Loucy (cell line): ENCODE measurements around the gene ASPSCR1.
A peak's percentile ranks its signal among the peaks of the same experiment; 100 is the strongest.
"Not testable (repeated sequence)": the region's sequence is repeated elsewhere in the genome, so short reads cannot be mapped to it uniquely, and the experiment has no call there.

Experiments
- H2AFZ ChIP-seq: fragments of 200-600 bp; sonication (generic); 2 replicates; pipeline ENCODE4 v1.6.0; 2016; ENCODE audit warnings: antibody characterized with exemption, mild to moderate bottlenecking, low read length, moderate library complexity
- H3F3A ChIP-seq: fragments of 200-600 bp; 2 replicates; pipeline ENCODE4 v1.6.0; 2016; ENCODE audit warnings: antibody characterized with exemption, low read depth, mild to moderate bottlenecking
- H3K27me3 ChIP-seq: fragments of 200-600 bp; sonication (generic); 2 replicates; pipeline ENCODE4 v1.6.1; 2014; ENCODE audit warnings: low read length, mild to moderate bottlenecking; ENCODE audit not compliant: insufficient read depth, poor library complexity, severe bottlenecking
- H3K36me3 ChIP-seq: fragments of 200-600 bp; sonication (generic); 2 replicates; pipeline ENCODE4 v1.6.1; 2016; ENCODE audit warnings: low read length; ENCODE audit not compliant: insufficient read depth
- H3K4me1 ChIP-seq: fragments of 200-600 bp; sonication (generic); 2 replicates; pipeline ENCODE4 v1.5.1; 2014; ENCODE audit warnings: low read length, mild to moderate bottlenecking; ENCODE audit not compliant: insufficient read depth, poor library complexity, severe bottlenecking
- H3K4me2 ChIP-seq: fragments of 200-600 bp; sonication (generic); 2 replicates; pipeline ENCODE4 v1.6.0; 2014; ENCODE audit warnings: antibody characterized with exemption, low read length, low read depth, mild to moderate bottlenecking; ENCODE audit not compliant: poor library complexity, severe bottlenecking
- H3K4me3 ChIP-seq: fragments of 200-600 bp; sonication (generic); 2 replicates; pipeline ENCODE4 v1.5.1; 2014; ENCODE audit warnings: low read length, mild to moderate bottlenecking, mixed read lengths; ENCODE audit not compliant: poor library complexity, severe bottlenecking
- H3K79me2 ChIP-seq: fragments of 200-600 bp; sonication (generic); 2 replicates; pipeline ENCODE4 v1.6.1; 2014; ENCODE audit warnings: low read length; ENCODE audit not compliant: insufficient read depth
- H3K9ac ChIP-seq: fragments of 200-600 bp; sonication (generic); 2 replicates; pipeline ENCODE4 v1.6.0; 2014; ENCODE audit warnings: mild to moderate bottlenecking, low read depth, low read length, moderate library complexity; ENCODE audit not compliant: poor library complexity, severe bottlenecking
- H3K9me2 ChIP-seq: fragments of 200-600 bp; sonication (generic); replicated peaks from 2 replicates; pipeline ENCODE4 v1.6.1; 2016; ENCODE audit warnings: low read depth, low read length, mixed read lengths
- H3K9me3 ChIP-seq: fragments of 200-600 bp; sonication (generic); 2 replicates; pipeline ENCODE4 v1.6.1; 2014; ENCODE audit warnings: mild to moderate bottlenecking, antibody characterized with exemption, low read length, low read depth; ENCODE audit not compliant: insufficient read depth
- H4K20me1 ChIP-seq: fragments of 200-600 bp; sonication (generic); 2 replicates; pipeline ENCODE4 v1.6.0; 2014; ENCODE audit warnings: antibody characterized with exemption, low read length, mild to moderate bottlenecking; ENCODE audit not compliant: insufficient read depth, poor library complexity, severe bottlenecking
- EZH2phosphoT487 ChIP-seq: fragments of 200-600 bp; IDR thresholded peaks from 2 replicates; pipeline ENCODE4 v1.6.1; 2018; ENCODE audit warnings: antibody characterized with exemption, mild to moderate bottlenecking, moderate library complexity, borderline replicate concordance
- TF ChIP-seq, protein P1 (sequence below): fragments of 200-600 bp; sonication (generic); conservative IDR thresholded peaks from 2 replicates; pipeline ENCODE4 v1.5.1; 2014; ENCODE audit warnings: mild to moderate bottlenecking, antibody characterized with exemption, low read length

Gene ASPSCR1

DNA sequence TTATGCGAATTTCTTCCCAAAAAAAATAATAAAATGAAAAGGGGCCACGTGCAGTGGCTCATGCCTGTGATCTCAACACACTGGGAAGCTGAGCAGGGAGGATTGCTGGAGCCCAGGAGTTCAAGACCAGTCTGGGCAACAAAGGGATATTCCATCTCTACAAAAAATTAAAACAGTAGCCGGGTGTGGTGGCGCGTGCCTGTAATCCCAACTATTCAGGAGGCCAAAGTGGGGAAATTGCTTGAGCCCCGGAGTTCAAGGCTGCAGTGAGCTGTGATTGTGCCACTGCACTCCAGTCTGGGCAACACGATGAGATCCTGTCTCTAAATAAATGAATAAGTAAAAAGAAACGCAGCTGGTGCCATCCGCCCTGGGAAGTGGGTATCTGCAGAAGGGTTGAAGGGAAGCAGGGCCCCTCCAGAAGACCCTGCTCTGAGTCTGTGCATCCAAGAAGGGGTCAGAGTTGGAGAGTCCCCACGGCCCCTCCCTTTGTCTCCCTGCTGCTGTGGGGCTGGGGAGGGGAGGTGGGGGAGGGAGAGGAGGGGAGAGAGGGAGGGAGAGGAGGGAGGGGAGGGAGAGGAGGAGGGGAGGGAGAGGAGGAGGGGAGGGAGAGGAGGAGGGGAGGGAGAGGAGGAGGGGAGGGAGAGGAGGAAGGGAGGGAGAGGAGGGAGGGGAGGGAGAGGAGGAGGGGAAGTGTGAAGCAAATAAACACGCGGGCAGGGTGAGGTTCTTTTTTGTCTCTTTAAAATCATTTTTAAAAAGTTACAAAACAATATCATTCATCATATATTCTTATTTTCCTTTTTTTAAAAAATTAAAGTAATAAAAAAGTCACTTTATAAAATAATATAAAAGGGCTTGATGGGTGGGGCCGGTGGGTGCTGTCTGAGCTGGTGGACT lies 25.4 kb upstream of the ASPSCR1 start:
- no peaks in the 10 kb centered on the region for H3K36me3 ChIP-seq
- no peak overlapping the region for H3K4me3 ChIP-seq
- no peaks in the 10 kb centered on the region for H3F3A ChIP-seq
- no peaks in the 10 kb centered on the region for H4K20me1 ChIP-seq
- H2AFZ ChIP-seq = no peak overlapping the region
- H3K9ac ChIP-seq = no peak overlapping the region
- H3K79me2 ChIP-seq = no peaks in the 10 kb centered on the region
- no peak for TF ChIP-seq EZH2phosphoT487
- TF ChIP-seq, protein P1, sequence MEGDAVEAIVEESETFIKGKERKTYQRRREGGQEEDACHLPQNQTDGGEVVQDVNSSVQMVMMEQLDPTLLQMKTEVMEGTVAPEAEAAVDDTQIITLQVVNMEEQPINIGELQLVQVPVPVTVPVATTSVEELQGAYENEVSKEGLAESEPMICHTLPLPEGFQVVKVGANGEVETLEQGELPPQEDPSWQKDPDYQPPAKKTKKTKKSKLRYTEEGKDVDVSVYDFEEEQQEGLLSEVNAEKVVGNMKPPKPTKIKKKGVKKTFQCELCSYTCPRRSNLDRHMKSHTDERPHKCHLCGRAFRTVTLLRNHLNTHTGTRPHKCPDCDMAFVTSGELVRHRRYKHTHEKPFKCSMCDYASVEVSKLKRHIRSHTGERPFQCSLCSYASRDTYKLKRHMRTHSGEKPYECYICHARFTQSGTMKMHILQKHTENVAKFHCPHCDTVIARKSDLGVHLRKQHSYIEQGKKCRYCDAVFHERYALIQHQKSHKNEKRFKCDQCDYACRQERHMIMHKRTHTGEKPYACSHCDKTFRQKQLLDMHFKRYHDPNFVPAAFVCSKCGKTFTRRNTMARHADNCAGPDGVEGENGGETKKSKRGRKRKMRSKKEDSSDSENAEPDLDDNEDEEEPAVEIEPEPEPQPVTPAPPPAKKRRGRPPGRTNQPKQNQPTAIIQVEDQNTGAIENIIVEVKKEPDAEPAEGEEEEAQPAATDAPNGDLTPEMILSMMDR = no peak
- no peaks in the 10 kb centered on the region for H3K9me3 ChIP-seq
- no peaks in the 10 kb centered on the region for H3K27me3 ChIP-seq
- no peaks in the 10 kb centered on the region for H3K4me1 ChIP-seq
- H3K4me2 ChIP-seq = no peak overlapping the region
- H3K9me2 ChIP-seq = no peaks in the 10 kb centered on the region

DNA sequence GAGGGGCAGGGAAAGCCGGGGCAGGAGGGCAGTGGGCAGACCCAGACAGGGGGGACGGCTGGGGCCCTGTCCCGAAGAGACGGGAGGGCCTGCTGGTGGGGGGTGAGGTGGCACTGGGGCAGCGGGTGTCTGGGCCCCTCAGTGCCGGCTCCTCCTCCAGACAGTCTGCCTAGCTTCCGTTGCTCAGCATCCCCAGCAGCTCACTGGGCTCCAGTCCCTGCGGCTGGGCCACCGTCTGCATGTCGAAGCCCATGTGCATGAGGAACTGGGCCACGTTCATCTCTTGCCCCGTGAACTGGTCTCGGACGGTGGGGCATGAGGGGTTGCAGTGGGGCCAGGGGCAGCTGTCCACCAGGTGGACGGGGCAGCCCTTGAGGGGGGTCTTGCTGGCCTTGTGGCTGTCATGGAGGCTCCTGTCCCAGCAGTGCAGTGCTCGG lies 24.6 kb upstream of the ASPSCR1 start:
- Histone ChIP-seq H3K4me3 (no peak overlapping the region), H3K36me3 (no peaks in the 10 kb centered on the region), H3K79me2 (no peaks in the 10 kb centered on the region), H4K20me1 (no peaks in the 10 kb centered on the region), H3K4me1 (no peaks in the 10 kb centered on the region), H3K9me2 (no peaks in the 10 kb centered on the region), H3K9me3 (no peaks in the 10 kb centered on the region), H3K27me3 (no peaks in the 10 kb centered on the region), H3F3A (no peaks in the 10 kb centered on the region), H3K4me2 (no peak overlapping the region), H3K9ac (no peak overlapping the region), H2AFZ (no peak overlapping the region)
- no peak for TF ChIP-seq EZH2phosphoT487
- TF ChIP-seq, protein P1 = no peak

DNA sequence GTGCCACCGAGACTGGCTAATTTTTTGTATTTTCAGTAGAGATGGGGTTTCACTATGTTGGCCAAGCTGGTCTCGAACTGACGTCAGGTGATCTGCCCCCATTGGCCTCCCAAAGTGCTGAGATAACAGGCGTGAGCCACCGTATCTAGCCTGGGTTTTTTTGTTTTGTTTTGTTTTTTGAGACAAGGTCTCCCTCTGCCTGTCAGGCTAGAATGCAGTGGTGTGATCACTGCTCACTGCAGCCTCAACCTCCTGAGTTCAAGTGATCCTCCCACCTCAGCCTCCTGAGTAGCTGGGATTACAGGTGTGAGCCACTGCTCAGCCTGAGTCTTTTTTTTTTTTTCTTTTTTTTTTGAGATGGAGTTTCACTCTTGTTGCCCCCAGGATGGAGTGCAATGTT lies 24.0 kb upstream of the ASPSCR1 start:
- H3K9me2 ChIP-seq, H3F3A ChIP-seq, H3K79me2 ChIP-seq, H3K9me3 ChIP-seq, H3K4me3 ChIP-seq, H2AFZ ChIP-seq, H3K9ac ChIP-seq, H3K36me3 ChIP-seq, H3K4me1 ChIP-seq, H4K20me1 ChIP-seq, H3K27me3 ChIP-seq, H3K4me2 ChIP-seq: not testable (repeated sequence)
- TF ChIP-seq, protein P1 = peak; percentile 16; the same call in 1 of the 2 replicates
